HepG2 (cell line): ENCODE results near the gene NTMT1. TPM values are rescaled to one million over a fixed set of nuclear protein-coding genes. Genes with fewer than 3 reads are reported as not detected.

Experiments
- polyA plus RNA-seq, 8 experiments: library from polyadenylated mRNA; depleted of rRNA in 3 of 8; stranded (reverse) in 7 of 8; unstranded in 1 of 8; fragments of >200 nt; fragmentation: Illumina TruSeq in 4 of 8; extraction: Trizol in 4 of 8; gene quantifications; 2 replicates each; pipeline versions ENCODE4 v1.2.1 to v1.2.3, GENCODE V29; 2011 to 2016; ENCODE audit warnings: low read depth in 4 of 8, missing spikeins in 1 of 8, mixed read lengths in 1 of 8; ENCODE audit not compliant: insufficient read depth in 1 of 8
- total RNA-seq, 5 experiments: library from RNA; depleted of rRNA; stranded (reverse); fragments of >200 nt; fragmentation: Illumina TruSeq; extraction: Trizol; gene quantifications; 2 replicates each; pipeline ENCODE4 v1.2.3, GENCODE V29; 2016; ENCODE audit warnings: low read depth in 1 of 5

The NTMT1 gene
- total and polyA plus RNA-seq, 2 of the 13 experiments (the other 11 are each of a cell fraction or from before 2014, with no cell fraction given) = 49.1 to 53.8 TPM

Other genes starting within 250 kb of the NTMT1 start
- not detected in 2 replicates for gene C9orf50, start 5.1 kb upstream of the NTMT1 start, total RNA-seq (2016; rRNA removed; fragmentation: Illumina TruSeq; extraction: Trizol)
- gene C9orf50, start 5.1 kb upstream of the NTMT1 start, polyA plus RNA-seq (2011; rRNA removed) = not detected in 2 replicates
- 8.2 and 8.3 TPM in 2 replicates for gene ASB6, start 16.0 kb downstream of the NTMT1 start, total RNA-seq (2016; rRNA removed; fragmentation: Illumina TruSeq; extraction: Trizol)
- 8.4 and 10.8 TPM in 2 replicates for gene ASB6, start 16.0 kb downstream of the NTMT1 start, polyA plus RNA-seq (2011; rRNA removed)
- gene PRRX2, start 39.5 kb downstream of the NTMT1 start, total RNA-seq (2016; rRNA removed; fragmentation: Illumina TruSeq; extraction: Trizol) = not detected in 2 replicates
- gene PRRX2, start 39.5 kb downstream of the NTMT1 start, polyA plus RNA-seq (2011; rRNA removed) = 0.05 TPM in 1 of 2 replicates, not detected in the other
- gene PTGES, start 126.9 kb downstream of the NTMT1 start, total RNA-seq (2016; rRNA removed; fragmentation: Illumina TruSeq; extraction: Trizol) = 0.07 TPM in 1 of 2 replicates, not detected in the other
- gene PTGES, start 126.9 kb downstream of the NTMT1 start, polyA plus RNA-seq (2011; rRNA removed) = not detected in 2 replicates
- 8.2 and 18.1 TPM in 2 replicates for gene TOR1B, start 177.0 kb downstream of the NTMT1 start, total RNA-seq (2016; rRNA removed; fragmentation: Illumina TruSeq; extraction: Trizol)
- 21.3 and 22.8 TPM in 2 replicates for gene TOR1B, start 177.0 kb downstream of the NTMT1 start, polyA plus RNA-seq (2011; rRNA removed)
- 18.6 and 31.6 TPM in 2 replicates for gene TOR1A, start 198.0 kb downstream of the NTMT1 start, total RNA-seq (2016; rRNA removed; fragmentation: Illumina TruSeq; extraction: Trizol)
- gene TOR1A, start 198.0 kb downstream of the NTMT1 start, polyA plus RNA-seq (2011; rRNA removed) = 39.6 and 41.4 TPM in 2 replicates
- gene C9orf78, start 209.1 kb downstream of the NTMT1 start, total RNA-seq (2016; rRNA removed; fragmentation: Illumina TruSeq; extraction: Trizol) = 35.5 and 49.0 TPM in 2 replicates
- gene C9orf78, start 209.1 kb downstream of the NTMT1 start, polyA plus RNA-seq (2011; rRNA removed) = 14.7 and 18.4 TPM in 2 replicates
- gene USP20, start 209.3 kb downstream of the NTMT1 start, total RNA-seq (2016; rRNA removed; fragmentation: Illumina TruSeq; extraction: Trizol) = 2.9 and 4.4 TPM in 2 replicates
- gene USP20, start 209.3 kb downstream of the NTMT1 start, polyA plus RNA-seq (2011; rRNA removed) = 5.9 and 8.7 TPM in 2 replicates